Measurements from ENCODE around the gene HLCS. TPM values are rescaled to one million over a fixed set of nuclear protein-coding genes. Genes with fewer than 3 reads are reported as not detected.

Gene HLCS
- total RNA-seq, 1 experiment from 2014 or later: 12.7 TPM

- Mint-ChIP-seq H3K36me3 (ENCODE audit: insufficient read depth in 1 of 3, low read depth in 3 of 3) (peaks cover under 1 to 5% (median 1%) of the 10 kb centered on the region in 3 experiments; a peak in 6 of 7 replicates), H3K27me3 (ENCODE audit: low read depth) (no peaks in the 10 kb centered on the region), H3K9me3 (no peaks in the 10 kb centered on the region), H3K27ac (no peak overlapping the region), H3K4me1 (peaks cover 17 to 18% of the 10 kb centered on the region in 2 experiments), H3K4me3 (no peak overlapping the region)
- H2AK5ac ChIP-seq (ENCODE audit: insufficient read length, low read length): no peak overlapping the region
- no peak overlapping the region for H3K27ac ChIP-seq (ENCODE audit: insufficient read length, low read depth, low read length)
- no peak overlapping the region for H3K4ac ChIP-seq (ENCODE audit: low read depth, low read length)
- no peak overlapping the region for H2BK20ac ChIP-seq (ENCODE audit: low read depth, low read length, poor library complexity, severe bottlenecking)
- H2BK15ac ChIP-seq (ENCODE audit: low read depth, low read length): no peak overlapping the region
- H2BK5ac ChIP-seq (ENCODE audit: insufficient read length, low read length): no peak overlapping the region
- no peaks in the 10 kb centered on the region; the same call in 1 of the 2 replicates for H3K4me1 ChIP-seq (ENCODE audit: insufficient read depth, low read length)
- H3K79me2 ChIP-seq (ENCODE audit: insufficient read depth, low read length): no peaks in the 10 kb centered on the region
- H3K23ac ChIP-seq (ENCODE audit: insufficient read length, low read depth, low read length): no peak overlapping the region
- H2AFZ ChIP-seq (ENCODE audit: low read length): no peak overlapping the region
- no peaks in the 10 kb centered on the region for H3K79me1 ChIP-seq (ENCODE audit: insufficient read depth, low read depth, low read length, poor library complexity, severe bottlenecking)
- H3K56ac ChIP-seq (ENCODE audit: insufficient read length, low read depth, low read length): no peak overlapping the region
- no peak overlapping the region for H4K91ac ChIP-seq (ENCODE audit: insufficient read length, low read depth, low read length)
- H3K27me3 ChIP-seq (ENCODE audit: insufficient read depth, low read length): no peaks in the 10 kb centered on the region
- no peaks in the 10 kb centered on the region for H4K20me1 ChIP-seq (ENCODE audit: control insufficient read depth, insufficient read depth, insufficient read length)
- WGBS (ENCODE audit: extremely low coverage, insufficient read length, low lambda C conversion rate): no CpG with 5 or more reads among the region's 11 CpGs
- H4K5ac ChIP-seq (ENCODE audit: insufficient read length, low read depth, low read length): no peak overlapping the region
- H2BK12ac ChIP-seq (ENCODE audit: insufficient read length, low read depth, low read length): no peak overlapping the region
- no peak overlapping the region for H4K8ac ChIP-seq (replicated peaks; ENCODE audit: insufficient read length, low read depth, low read length)
- H3K4me2 ChIP-seq (ENCODE audit: insufficient read depth, insufficient read length, low read length): no peak overlapping the region
- H2BK120ac ChIP-seq (ENCODE audit: low read depth, low read length, poor library complexity, severe bottlenecking): no peak overlapping the region
- TF ChIP-seq, protein P1, sequence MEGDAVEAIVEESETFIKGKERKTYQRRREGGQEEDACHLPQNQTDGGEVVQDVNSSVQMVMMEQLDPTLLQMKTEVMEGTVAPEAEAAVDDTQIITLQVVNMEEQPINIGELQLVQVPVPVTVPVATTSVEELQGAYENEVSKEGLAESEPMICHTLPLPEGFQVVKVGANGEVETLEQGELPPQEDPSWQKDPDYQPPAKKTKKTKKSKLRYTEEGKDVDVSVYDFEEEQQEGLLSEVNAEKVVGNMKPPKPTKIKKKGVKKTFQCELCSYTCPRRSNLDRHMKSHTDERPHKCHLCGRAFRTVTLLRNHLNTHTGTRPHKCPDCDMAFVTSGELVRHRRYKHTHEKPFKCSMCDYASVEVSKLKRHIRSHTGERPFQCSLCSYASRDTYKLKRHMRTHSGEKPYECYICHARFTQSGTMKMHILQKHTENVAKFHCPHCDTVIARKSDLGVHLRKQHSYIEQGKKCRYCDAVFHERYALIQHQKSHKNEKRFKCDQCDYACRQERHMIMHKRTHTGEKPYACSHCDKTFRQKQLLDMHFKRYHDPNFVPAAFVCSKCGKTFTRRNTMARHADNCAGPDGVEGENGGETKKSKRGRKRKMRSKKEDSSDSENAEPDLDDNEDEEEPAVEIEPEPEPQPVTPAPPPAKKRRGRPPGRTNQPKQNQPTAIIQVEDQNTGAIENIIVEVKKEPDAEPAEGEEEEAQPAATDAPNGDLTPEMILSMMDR (conservative IDR thresholded peaks at IDR 0.05): no peak
- H3K18ac ChIP-seq (ENCODE audit: insufficient read length, low read depth, low read length): no peak overlapping the region
- peaks cover 3% of the 10 kb centered on the region for H3K23me2 ChIP-seq (ENCODE audit: insufficient read length, low read depth, low read length, poor library complexity, severe bottlenecking)
- H3T11ph ChIP-seq (ENCODE audit: low read length): no peak overlapping the region
- H3K14ac ChIP-seq (ENCODE audit: insufficient read depth, low read length): no peak overlapping the region
- no peak for DNase-seq
- no peaks in the 10 kb centered on the region for H3K9me3 ChIP-seq (ENCODE audit: control insufficient read depth, low read depth, low read length)
- H3K9ac ChIP-seq (ENCODE audit: extremely low read depth, insufficient read length, low read length): no peak overlapping the region
Measured at GRCh38 chr21:36962098-36962780, 4.2 kb downstream of the HLCS start.

All from H9 (cell line).